Kidney tubule cell (primary cell): ENCODE results near the gene SH3BGR.

Experiments
- DNase-seq: peaks from one replicate; pipeline ENCODE4 v3.0.0-alpha.2; 2018; ENCODE audit warnings: low spot score

The SH3BGR gene

DNA sequence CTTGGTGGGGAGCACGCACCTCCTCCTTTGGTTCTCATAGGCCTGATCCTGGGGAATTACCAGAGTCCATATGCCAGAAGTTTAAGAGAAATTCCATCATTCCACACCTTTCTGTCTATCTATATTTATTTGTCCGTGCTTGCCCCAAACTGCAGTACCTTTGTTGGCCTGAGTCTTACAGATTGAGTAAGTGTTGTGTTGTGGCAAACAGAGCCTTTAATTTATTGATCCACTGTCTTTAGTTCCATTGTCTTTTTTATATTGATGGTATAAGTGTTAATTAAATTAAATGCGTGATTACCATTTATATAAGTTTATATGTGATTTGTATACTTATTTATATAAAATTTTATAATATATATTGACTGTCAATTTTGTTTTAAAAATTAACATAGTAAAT lies 4.9 kb downstream of the SH3BGR start:
- no peak for DNase-seq

DNA sequence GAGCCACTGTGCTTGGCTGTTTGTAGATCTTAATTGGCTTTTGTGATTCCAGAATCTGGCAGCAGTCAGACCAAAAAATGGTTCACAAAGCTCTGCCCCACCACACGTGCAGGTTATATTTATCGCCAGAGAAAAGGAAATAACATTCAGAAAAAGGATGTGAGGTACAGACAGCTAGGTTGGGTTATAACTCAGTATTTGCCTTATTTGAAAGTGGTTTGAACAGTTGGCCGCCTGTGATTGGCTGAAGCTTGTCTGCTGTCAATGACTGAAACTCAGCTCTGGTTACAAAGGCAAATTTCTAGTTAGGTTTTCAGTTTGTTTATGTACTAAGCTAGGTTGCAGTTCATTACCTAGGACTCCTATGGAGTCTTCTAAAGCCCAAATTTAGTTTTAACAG lies 9.6 kb downstream of the SH3BGR start:
- no peak for DNase-seq

GRCh38 chr21:39463308-39463707 lies 11.5 kb downstream of the SH3BGR start:
- no peak for DNase-seq

GRCh38 chr21:39466584-39466983 lies 14.8 kb downstream of the SH3BGR start:
- DNase-seq: no peak

GRCh38 chr21:39467746-39468145 lies 16.0 kb downstream of the SH3BGR start:
- no peak for DNase-seq

DNA sequence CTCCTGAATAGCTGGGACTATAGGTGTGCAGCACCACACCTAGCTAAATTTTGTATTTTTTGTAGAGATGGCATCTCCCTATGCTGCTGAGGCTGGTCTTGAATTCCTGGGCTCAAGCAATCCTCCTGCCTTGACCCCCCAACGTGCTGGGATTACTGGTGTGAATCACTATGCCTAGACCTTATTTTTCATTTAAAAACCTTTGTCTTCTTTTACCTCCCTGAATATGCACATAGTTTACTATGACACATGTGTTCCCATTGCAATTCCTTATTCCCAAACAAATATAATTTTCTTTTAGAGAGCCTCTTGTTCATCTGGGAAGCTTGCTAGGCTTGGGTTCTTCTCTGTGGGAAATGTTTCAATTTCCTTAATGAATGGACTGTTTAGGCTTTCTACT lies 16.8 kb downstream of the SH3BGR start:
- no peak for DNase-seq

- DNase-seq: no peak
Observed at GRCh38 chr21:39471598-39471997, 19.8 kb downstream of the SH3BGR start.

GRCh38 chr21:39472786-39473185 lies 21.0 kb downstream of the SH3BGR start:
- DNase-seq: no peak

DNA sequence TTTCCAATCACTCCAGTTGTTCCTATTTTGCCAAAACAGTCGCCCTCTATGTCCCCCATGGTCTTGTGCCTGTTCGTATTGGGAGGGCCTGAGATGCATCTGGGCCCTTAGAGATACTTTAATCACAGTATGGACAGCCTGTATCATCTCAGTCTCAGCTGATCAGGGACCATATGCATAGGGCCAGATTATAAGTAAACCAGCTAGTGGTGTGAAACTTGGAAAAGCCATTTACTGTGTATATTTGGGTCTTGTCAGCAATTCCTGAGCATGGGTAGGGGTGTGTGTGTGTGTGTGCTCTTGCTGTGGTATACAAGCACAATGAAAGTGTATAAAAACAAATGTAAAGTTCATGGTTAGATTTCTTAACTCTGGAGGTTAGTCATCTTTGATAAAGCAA lies 22.8 kb downstream of the SH3BGR start:
- DNase-seq: no peak

DNA sequence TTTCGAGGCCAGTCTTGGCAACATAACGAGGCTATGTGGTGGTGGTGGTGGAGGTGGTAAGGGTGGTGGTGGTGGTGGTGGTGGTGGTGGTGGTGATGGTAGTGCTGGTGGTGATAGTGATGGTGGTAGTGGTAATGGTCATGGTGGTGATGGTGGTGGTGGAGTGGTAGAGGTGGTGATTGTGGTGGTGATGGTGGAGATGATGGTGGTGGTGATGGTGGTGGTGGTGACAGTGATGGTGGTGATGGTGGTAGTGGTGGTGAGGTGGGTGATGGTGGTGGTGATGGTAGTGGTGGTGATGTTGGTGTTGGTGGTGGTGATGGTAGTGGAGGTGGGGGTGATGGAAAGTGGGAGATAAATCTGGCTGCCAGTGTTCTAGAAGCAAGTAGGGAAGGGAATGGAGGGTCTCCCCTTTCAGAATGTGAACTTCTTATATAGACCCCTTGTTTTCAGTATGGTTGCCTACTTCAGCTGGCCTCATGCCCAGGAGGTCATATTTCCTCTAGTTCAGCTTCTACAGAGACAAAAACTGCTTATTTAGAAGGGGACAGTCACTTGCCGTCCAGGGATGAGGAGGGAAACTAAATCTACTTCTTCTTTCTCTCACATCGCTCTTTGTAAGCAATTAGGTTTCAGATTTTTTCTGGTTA lies 27.5 kb downstream of the SH3BGR start:
- no peak for DNase-seq

- no peak for DNase-seq
Observed at GRCh38 chr21:39479814-39480182, 28.0 kb downstream of the SH3BGR start.

GRCh38 chr21:39480271-39480670 lies 28.5 kb downstream of the SH3BGR start:
- DNase-seq: no peak

DNA sequence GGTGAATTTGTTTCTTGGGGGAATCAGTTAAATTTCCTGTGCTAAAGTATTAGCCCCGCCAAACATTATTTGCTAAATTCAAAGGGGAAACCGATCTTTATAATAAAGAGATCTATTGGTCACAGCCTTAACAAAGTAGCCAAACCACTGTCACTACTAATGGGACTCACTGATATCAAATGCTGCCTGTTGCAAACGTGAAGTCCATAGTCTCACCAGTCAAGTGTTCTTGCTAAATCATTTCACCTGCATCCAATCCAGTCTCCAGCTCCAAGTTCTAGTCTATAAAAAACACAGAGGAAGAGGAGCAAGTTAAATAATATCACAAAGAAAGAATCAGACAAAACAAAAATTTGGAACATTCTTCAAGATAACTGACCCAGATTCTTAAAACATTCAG lies 30.1 kb downstream of the SH3BGR start:
- no peak for DNase-seq

DNA sequence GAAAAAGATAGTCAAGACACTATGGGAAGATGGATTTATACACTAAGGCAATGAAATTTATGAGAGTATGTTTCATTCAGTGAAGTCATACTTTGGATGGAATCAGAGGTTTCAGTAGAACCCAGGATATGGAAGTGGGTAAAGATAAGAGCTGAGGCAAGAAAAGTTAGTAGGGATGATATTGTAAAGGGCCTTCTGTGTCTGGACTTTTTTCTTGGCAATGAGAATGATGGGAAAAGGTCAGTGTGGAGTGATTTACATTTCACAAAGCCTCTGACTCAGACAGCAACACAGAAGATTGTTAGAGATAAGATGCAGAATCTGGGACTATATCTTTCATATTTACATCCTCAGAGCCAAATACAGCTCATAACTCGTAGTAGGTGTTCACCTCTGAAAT lies 32.1 kb downstream of the SH3BGR start:
- DNase-seq: no peak

GRCh38 chr21:39484711-39485276 lies 33.0 kb downstream of the SH3BGR start:
- no peak for DNase-seq

- DNase-seq: no peak
Observed at GRCh38 chr21:39489380-39489924, 37.7 kb downstream of the SH3BGR start.

- no peak for DNase-seq
Observed at GRCh38 chr21:39499156-39499555, 47.4 kb downstream of the SH3BGR start.

DNA sequence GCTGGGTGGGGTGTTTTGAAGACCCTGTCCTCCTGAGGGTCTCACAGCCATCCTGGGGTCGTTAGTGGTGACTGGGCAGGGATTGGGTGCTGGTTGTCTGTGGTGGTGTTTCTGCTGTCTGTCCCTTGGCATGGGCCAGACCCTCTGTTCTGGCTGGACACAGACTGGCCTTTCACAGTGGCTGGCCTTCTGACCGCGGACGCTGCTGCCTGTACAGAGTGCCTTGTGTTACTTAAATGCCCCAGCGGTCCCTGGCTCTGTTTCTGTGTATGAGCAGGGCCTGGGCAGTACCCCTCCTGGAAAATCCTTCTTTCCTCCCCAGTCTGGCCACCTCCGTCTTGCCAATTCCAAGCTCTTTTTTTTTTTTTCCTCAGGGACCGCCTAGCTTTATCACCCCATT lies 50.9 kb downstream of the SH3BGR start:
- DNase-seq: no peak

DNA sequence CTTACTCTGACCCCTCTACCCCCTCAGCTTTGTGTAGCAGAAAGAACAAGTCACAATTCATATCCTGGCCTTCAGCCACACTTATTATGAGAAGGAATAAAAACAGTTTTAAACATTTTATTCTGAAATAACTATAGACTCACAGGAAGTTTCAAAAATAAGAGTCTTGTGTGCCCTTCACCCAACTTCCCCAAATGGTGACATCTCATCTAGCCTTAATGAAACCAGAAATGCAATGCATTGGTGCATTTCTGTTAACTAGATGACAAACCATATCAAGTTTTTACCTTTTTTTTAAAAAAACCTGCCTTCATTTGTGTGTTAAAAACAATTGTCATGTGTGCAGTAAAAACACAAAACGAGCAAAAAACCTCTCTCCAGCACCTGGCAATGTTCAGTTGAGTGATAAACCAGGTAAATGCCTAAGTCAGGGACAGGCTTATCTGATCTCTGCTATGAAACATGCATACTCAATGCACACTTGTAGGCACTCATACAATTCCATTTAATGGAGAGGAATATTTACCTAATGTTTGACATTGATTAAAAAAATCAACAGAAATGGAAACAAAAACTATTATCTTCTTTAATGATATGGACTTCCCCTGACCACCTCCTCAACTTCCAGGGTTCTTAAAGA lies 51.5 kb downstream of the SH3BGR start:
- no peak for DNase-seq

DNA sequence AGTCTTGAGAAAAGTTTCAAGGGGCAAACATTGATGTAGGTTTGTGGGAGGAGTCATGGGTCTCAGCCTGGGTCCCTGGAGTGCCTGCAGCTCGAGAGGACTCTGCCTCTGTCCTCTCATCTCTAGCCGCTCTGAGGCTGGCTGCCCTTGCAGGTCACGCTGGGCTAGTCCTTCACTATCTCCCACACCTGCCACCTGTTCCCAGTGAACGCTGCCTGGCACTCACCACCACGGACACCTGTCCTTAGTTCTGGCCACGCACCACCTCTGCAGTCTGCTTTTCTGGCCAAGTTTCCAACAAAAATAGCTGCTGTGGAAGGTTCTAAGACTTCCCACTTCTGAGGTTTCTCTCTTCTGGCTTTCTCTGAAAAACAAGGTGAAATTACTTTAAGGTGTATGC lies 52.5 kb downstream of the SH3BGR start:
- DNase-seq: no peak

- DNase-seq: no peak
Observed at GRCh38 chr21:39510240-39510639, 58.5 kb downstream of the SH3BGR start.

- DNase-seq: no peak
Observed at GRCh38 chr21:39511102-39511501, 59.3 kb downstream of the SH3BGR start.

DNA sequence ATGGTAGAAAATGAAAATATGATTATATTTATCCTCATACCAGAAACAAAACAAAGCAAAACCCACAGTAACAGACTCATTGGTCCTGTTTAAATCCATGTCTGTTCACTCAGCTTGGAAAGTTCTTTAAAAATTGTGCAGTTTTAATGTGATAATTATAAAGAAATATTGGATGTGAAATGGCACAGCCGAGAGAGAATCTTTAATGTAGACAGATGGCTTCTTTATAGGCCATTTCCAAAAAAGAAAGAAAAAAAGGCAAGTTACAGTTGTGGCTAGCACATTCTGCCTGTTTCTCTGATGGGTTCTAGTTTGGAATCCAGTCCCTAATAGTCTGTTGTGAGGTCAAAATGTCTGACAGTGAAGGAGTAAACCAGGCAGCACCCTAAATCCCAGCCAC lies 62.0 kb downstream of the SH3BGR start:
- DNase-seq: no peak
